CD14-positive monocyte (primary cell): Measurements from ENCODE around the gene WDR20. TPM values are rescaled to one million over a fixed set of nuclear protein-coding genes. Genes with fewer than 3 reads are reported as not detected.
"Not testable (repeated sequence)": the region's sequence is repeated elsewhere in the genome, so short reads cannot be mapped to it uniquely, and the experiment has no call there.

Source experiments
- DNase-seq, 3 donors: peaks; one replicate each; pipeline ENCODE4 v3.0.0-alpha.2; 2011 to 2022
- H2AFZ ChIP-seq: 2 replicates; pipeline ENCODE4 v1.6.0; 2012; ENCODE audit warnings: mild to moderate bottlenecking, low read depth, low read length, inconsistent platforms; ENCODE audit not compliant: insufficient read depth, poor library complexity, severe bottlenecking
- H3K27ac ChIP-seq, 2 donors: 1 replicate in 1 of 2; 2 replicates in 1 of 2; pipeline ENCODE4 v1.5.1; 2012 to 2013; ENCODE audit warnings: low read length in 2 of 2, control low read depth in 1 of 2, inconsistent platforms in 1 of 2, low read depth in 1 of 2, mild to moderate bottlenecking in 1 of 2
- H3K27me3 ChIP-seq, 2 donors: one replicate each; pipeline versions ENCODE4 v1.6.0 to v1.6.1; 2011 to 2013; ENCODE audit warnings: low read length in 2 of 2; ENCODE audit not compliant: control insufficient read depth in 2 of 2, insufficient read depth in 2 of 2
- H3K36me3 ChIP-seq, 2 donors: replicated peaks in 1 of 2; 1 replicate in 1 of 2; 2 replicates in 1 of 2; pipeline versions ENCODE4 v1.5.1 to v1.6.1; 2012 to 2013; ENCODE audit warnings: low read length in 2 of 2, control low read depth in 1 of 2, inconsistent platforms in 1 of 2, mild to moderate bottlenecking in 1 of 2; ENCODE audit not compliant: insufficient read depth in 2 of 2, control insufficient read depth in 1 of 2
- H3K4me1 ChIP-seq, 2 donors: 1 replicate in 1 of 2; 2 replicates in 1 of 2; pipeline versions ENCODE4 v1.5.1 to v1.6.1; 2012 to 2013; ENCODE audit warnings: low read length in 2 of 2, control low read depth in 1 of 2, inconsistent platforms in 1 of 2, mild to moderate bottlenecking in 1 of 2, moderate library complexity in 1 of 2; ENCODE audit not compliant: insufficient read depth in 2 of 2, control insufficient read depth in 1 of 2
- H3K4me2 ChIP-seq: replicated peaks from 2 replicates; pipeline ENCODE3; 2012; ENCODE audit warnings: low read length, moderate library complexity, mild to moderate bottlenecking; ENCODE audit not compliant: poor library complexity, severe bottlenecking; ENCODE audit errors: extremely low read depth
- H3K4me3 ChIP-seq, 3 experiments: fragments of 200-600 bp in 1 of 3; sonication (generic) in 1 of 3; replicated peaks in 1 of 3; 1 replicate in 2 of 3; 2 replicates in 1 of 3; pipeline ENCODE4 v1.5.1; 2011 to 2013; ENCODE audit warnings: low read length in 3 of 3, mild to moderate bottlenecking in 3 of 3, control low read depth in 2 of 3, low read depth in 2 of 3, inconsistent platforms in 1 of 3, moderate library complexity in 1 of 3
- H3K79me2 ChIP-seq: 2 replicates; pipeline ENCODE4 v1.6.0; 2012; ENCODE audit warnings: mild to moderate bottlenecking, control low read depth, inconsistent platforms, low read length, moderate library complexity; ENCODE audit not compliant: insufficient read depth
- H3K9ac ChIP-seq: 2 replicates; pipeline ENCODE4 v1.6.0; 2017; ENCODE audit warnings: low read length, mild to moderate bottlenecking; ENCODE audit not compliant: insufficient read depth, poor library complexity, severe bottlenecking
- H3K9me3 ChIP-seq, 2 donors: replicated peaks in 1 of 2; 1 replicate in 1 of 2; 2 replicates in 1 of 2; pipeline versions ENCODE4 v1.5.1 to v1.6.1; 2012 to 2013; ENCODE audit warnings: low read length in 2 of 2, control low read depth in 1 of 2; ENCODE audit not compliant: control insufficient read depth in 1 of 2, insufficient read depth in 1 of 2
- H4K20me1 ChIP-seq: 2 replicates; pipeline ENCODE4 v1.6.0; 2012; ENCODE audit warnings: mild to moderate bottlenecking, low read length, control low read depth, moderate library complexity; ENCODE audit not compliant: insufficient read depth
- H3K27ac Mint-ChIP-seq, 7 donors: one replicate each; pipeline ENCODE4 v1.8.0; 2020; ENCODE audit warnings: mild to moderate bottlenecking in 7 of 7, mixed read lengths in 7 of 7, moderate library complexity in 6 of 7, inconsistent platforms in 2 of 7
- H3K27me3 Mint-ChIP-seq, 3 donors: one replicate each; pipeline ENCODE4 v1.8.0; 2021 to 2022; ENCODE audit warnings: low read depth in 3 of 3, mild to moderate bottlenecking in 3 of 3, mixed read lengths in 3 of 3, moderate library complexity in 3 of 3, inconsistent platforms in 1 of 3
- H3K36me3 Mint-ChIP-seq, 2 donors: one replicate each; pipeline ENCODE4 v1.8.0; 2020; ENCODE audit warnings: mixed read lengths in 2 of 2, inconsistent platforms in 1 of 2, mild to moderate bottlenecking in 1 of 2
- H3K4me1 Mint-ChIP-seq: one replicate; pipeline ENCODE4 v1.8.0; 2020; ENCODE audit warnings: mild to moderate bottlenecking, mixed read lengths
- H3K4me3 Mint-ChIP-seq, 2 donors: one replicate each; pipeline ENCODE4 v1.8.0; 2020; ENCODE audit warnings: mild to moderate bottlenecking in 2 of 2, mixed read lengths in 2 of 2, moderate library complexity in 1 of 2
- H3K9me3 Mint-ChIP-seq, 7 donors: one replicate each; pipeline ENCODE4 v1.8.0; 2020 to 2022; ENCODE audit warnings: mixed read lengths in 7 of 7, mild to moderate bottlenecking in 6 of 7, moderate library complexity in 6 of 7, inconsistent platforms in 2 of 7
- CTCF ChIP-seq: fragments of 200-600 bp; IDR thresholded peaks from one replicate; pipeline ENCODE4 v1.8.0; 2022; ENCODE audit warnings: antibody characterized with exemption, mild to moderate bottlenecking
- WGBS: methylation state at CpG from one replicate; pipeline ENCODE4 v1.1.5; 2013; ENCODE audit warnings: missing lambda C conversion rate; ENCODE audit not compliant: insufficient coverage; 5-methylcytosine and 5-hydroxymethylcytosine counted together
- intact Hi-C, 2 donors: fragments of 100-400 bp; cut with micrococcal nuclease; formaldehyde crosslinking; loops; one replicate each; pipeline versions ENCODE4 v1.15.0 to v1.15.1; 2023
- polyA plus RNA-seq, 3 donors: library from polyadenylated mRNA; depleted of rRNA in 1 of 3; unstranded in 2 of 3; stranded (reverse) in 1 of 3; fragments of 300-500 nt in 2 of 3; fragments of >200 nt in 1 of 3; fragmentation: Illumina TruSeq in 2 of 3; gene quantifications; 1 replicate in 2 of 3; 2 replicates in 1 of 3; pipeline ENCODE4 v1.2.3, GENCODE V29; 2012 to 2021

Gene WDR20
- polyA plus RNA-seq, 3 donors = 7.4 to 13.3 (median 9.0) TPM

- Histone ChIP-seq H3K27me3 (no peaks in the 10 kb centered on the region), H3K4me2 (no peak overlapping the region), H3K36me3 (no peaks in the 10 kb centered on the region), H3K9me3 (no peaks in the 10 kb centered on the region), H3K27ac (no peak overlapping the region), H2AFZ (no peak overlapping the region), H3K4me1 (no peaks in the 10 kb centered on the region), H4K20me1 (no peaks in the 10 kb centered on the region), H3K9ac (no peak overlapping the region), H3K79me2 (no peaks in the 10 kb centered on the region), H3K4me3 (no peak overlapping the region)
- Mint-ChIP-seq H3K27me3 (no peaks in the 10 kb centered on the region), H3K27ac (no peak overlapping the region), H3K4me3 (no peak overlapping the region), H3K4me1 (no peaks in the 10 kb centered on the region), H3K9me3 (peaks cover 0 to 3% (median 0%) of the 10 kb centered on the region in 7 donors), H3K36me3 (no peaks in the 10 kb centered on the region)
- DNase-seq = no peak
- no peak for TF ChIP-seq CTCF
- 94% methylated on average over 4 of the region's 4 CpGs for WGBS
- intact Hi-C loops = no loop called here
Measured at GRCh38 chr14:102241147-102241546, 101.5 kb downstream of the WDR20 start.

- H3K4me2 ChIP-seq, H3K9ac ChIP-seq, H3K9me3 ChIP-seq, H3K36me3 Mint-ChIP-seq, H3K9me3 Mint-ChIP-seq, H3K36me3 ChIP-seq, H3K4me3 Mint-ChIP-seq, H3K4me3 ChIP-seq, H3K27ac Mint-ChIP-seq, DNase-seq, H4K20me1 ChIP-seq, H3K27ac ChIP-seq, H3K4me1 Mint-ChIP-seq, H3K27me3 ChIP-seq, H3K27me3 Mint-ChIP-seq, H3K4me1 ChIP-seq, intact Hi-C loops, H3K79me2 ChIP-seq, H2AFZ ChIP-seq: not testable (repeated sequence)
- 93% methylated on average over 3 of the region's 4 CpGs for WGBS
Measured at GRCh38 chr14:102243795-102244194, 104.1 kb downstream of the WDR20 start.
